Measurements from ENCODE around the gene FHIT.

DNA sequence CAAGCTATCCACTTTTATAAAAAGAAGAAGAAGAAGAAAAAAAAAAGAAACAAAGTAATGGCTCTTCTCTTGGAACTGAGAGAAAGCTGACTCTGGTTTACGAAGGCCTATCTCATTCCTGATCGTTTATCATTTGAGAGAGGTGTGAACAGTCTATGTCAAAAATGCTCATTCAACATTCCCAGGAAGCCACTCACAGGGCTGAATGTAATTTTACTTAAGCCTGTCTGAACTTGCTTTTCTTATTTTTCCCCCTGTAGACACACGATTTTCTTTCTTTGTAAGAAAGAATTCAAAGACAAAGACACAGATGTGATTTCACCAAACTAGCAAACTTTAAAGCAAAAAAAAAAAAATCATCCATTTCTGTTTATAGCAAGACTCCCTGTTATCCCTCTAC lies 805.8 kb downstream of the FHIT start:
- no peak for TF ChIP-seq GATA2 (IDR thresholded peaks at IDR 0.05; ENCODE audit: low read depth, low read length)
- TF ChIP-seq GATA3 (IDR thresholded peaks at IDR 0.05; ENCODE audit: low read depth, low read length): no peak

All from SH-SY5Y (cell line).